Astrocyte of the hippocampus (primary cell): ENCODE data around the gene CYBA.

Experiments
- DNase-seq: peaks from one replicate; pipeline ENCODE4 v3.0.0; 2011; ENCODE audit warnings: low read depth, low spot score

Gene CYBA

GRCh38 chr16:88650749-88651275 lies at the start of gene CYBA:
Gene CYBA (minus strand): TSS chr16:88651053. CDS start chr16:88651013, 40 bp downstream.
- peak; percentile 76 for DNase-seq

DNA sequence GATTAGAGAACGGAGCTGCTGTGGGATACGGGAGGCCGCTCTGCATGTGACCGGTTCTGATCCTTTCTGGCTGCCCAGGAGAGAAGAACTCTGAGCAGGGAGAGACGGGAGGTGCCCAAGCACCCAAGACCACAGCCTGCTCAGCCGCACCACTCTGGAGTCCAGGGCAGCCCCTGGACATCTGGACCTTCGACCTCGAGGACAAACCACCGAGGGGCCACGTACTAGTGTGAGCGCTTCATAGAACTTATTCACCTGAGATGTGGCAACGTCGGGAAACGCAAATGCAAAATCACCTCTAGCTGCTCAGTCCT lies 49.4 kb upstream of the CYBA start:
- DNase-seq = no peak

- no peak for DNase-seq
Measured at GRCh38 chr16:88699180-88699579, 48.3 kb upstream of the CYBA start.

DNA sequence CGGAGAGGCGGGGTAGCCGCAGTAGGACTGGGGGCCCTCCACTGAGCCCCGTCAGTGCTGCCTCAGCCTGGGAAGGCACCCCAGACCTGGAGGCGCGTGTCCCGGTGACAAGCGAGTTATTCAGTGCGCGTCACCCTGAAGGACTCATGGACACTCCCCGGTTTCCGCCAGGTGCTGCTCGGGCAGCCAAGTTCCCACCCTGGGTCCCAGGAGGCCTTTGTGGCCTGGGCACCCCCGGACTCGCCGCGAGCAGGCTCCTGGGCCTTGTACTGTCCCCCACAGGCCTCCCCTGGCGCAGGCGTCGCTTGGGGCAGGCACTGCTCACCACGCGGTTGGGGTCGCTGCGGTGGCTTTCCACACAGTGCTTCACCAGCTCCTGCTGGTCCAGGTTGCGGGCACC lies 47.8 kb upstream of the CYBA start:
- no peak for DNase-seq

DNA sequence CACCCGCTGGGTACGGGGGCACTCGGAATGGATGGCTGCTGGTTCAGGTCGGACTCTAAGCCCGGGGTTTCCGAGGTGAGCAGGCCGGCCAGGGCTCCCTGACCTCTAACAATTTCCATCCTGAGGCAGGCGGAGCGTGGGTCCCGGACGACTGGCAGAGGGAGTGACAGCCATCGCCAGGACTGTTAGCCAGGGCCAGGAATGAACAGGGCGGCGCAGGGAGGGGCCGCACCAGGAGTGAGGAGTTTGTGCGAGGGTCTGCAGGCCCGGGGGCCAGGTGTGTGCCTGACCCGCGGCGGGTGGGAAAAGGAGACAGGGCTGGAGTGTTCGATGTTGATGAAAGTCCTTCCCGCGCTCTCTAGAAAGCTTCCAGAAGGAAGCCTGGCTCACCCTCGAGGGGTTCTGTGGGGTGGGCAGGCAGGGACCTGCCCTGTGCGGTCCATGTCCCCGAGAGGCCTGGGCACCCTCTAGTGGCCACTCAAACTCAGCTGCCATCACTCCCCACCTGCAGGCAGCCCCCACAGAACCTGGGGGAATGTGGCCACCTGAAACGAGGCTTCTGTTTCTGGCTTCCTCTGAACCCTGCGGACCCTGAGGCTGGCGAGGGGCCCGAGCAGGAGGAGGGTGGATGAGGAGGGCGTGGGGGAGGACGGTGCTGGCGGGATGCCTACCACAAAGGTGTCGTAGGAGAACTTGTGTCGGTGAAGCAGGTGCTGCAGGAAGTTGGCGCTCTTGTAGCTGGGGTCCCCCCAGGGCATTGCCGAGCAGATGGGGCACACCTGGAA lies 47.2 kb upstream of the CYBA start:
- DNase-seq = no peak

DNA sequence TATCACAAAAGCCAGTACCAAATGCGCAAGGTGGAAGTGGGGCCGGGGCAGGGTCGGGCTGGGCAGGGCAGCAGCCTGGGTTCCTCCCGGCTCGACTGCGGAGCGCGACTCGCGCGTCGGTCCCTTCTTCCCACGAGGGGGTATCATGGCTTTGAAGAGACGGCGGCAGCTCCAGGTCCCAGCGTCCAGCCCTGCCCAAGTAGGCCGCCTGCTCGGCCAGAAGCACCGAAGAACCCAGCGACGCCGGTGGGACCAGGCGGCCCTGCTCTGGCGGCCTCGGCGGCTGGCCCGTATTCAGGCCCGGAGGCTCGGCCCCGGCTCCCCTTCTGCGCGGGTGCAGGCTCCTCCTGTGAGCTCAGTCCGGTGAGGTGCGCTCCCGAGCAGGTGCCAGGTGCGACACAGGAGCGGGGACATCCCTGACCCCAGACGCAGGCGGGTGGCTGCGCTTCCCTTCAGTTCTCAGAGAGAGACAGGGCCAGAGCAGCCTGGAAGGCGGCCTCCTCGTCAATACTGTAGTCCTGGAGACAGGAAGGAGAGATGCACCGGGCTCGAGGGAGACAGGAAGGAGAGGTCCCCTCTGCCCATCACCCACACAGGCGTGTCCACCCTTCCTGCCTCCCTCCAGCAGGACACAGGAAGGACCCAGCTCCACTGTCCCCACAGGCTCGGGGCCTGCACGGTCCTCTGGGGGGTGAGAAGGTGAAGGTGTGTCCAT lies 46.4 kb upstream of the CYBA start:
- DNase-seq = no peak

- DNase-seq = no peak
Measured at GRCh38 chr16:88696441-88696840, 45.6 kb upstream of the CYBA start.

DNA sequence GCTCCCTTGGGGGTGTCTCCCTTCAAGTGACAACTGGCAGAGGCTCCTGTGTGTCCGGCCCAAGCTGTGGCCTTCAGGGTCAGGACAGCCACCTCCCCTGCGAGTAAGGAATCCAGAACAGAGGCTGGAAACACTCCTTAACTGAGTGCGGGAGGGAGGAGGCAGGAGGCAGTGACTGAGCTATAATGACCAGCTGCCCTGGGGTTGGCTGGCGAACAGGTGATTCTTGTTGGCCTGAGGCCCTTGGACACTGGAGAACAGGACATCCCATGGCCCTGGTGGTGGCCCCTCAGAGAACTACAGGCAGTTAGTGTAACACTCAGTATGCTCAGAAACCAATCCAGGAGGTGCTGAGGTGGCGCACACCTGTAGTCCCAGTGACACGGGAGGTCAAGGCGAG lies 44.9 kb upstream of the CYBA start:
- DNase-seq = no peak

DNA sequence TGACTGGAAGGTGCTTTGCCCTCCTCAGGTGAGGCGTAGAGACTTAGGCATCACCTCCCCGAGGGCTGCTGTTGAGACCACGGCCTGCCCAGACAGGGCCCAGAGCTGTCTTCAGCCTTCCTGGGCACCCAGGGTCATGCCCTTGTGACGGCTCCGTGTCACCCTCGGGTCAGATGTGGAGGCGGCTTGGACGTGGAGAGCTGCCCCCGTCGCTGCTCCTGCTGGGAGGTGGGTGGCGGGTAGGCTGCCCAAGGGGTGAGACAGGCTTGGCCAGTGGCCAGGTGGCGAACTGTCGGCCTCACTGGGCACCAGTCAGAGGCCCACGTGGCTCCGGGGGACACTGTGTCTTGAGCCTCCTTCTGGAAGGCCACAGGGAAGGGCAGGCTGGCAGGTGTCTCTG lies 44.4 kb upstream of the CYBA start:
- DNase-seq = no peak

- no peak for DNase-seq
Measured at GRCh38 chr16:88694221-88695087, 43.6 kb upstream of the CYBA start.

DNA sequence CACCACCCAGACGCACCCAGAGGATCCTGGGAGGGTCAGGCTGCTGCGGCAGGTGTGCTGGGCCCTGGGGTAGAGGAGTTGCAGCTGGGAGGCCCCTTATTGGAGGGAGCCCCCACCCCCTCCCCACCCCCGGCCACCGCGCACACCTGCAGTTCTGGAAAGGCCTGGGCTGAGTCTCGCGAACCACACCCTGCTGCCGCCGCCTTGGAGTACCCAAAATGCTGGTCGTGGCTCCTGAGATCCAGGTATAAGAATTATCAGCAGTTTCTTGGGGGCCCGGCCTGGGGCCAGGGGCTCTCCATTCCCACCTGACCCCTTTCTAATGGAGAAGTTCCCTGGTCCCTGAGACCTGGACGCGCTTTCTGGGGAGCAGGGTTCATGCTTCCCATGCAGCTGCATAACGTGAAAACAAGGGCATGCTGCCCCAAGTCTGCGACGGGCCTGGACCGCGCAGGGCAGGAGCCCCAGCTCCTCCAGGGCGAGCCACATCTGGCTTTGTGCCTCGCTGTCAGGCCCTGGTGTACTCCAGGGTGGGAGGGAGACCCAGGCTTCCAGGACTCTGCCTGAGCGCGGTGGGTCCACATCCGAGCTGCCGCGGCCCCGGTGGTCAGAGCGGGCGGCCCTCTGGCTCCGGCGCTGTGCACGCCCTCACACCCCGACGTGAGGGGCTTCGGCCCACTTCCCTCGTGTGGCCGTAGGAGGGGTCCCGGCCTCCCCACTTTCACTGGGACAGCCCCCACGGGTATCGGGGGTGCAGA lies 42.7 kb upstream of the CYBA start:
- DNase-seq = no peak

DNA sequence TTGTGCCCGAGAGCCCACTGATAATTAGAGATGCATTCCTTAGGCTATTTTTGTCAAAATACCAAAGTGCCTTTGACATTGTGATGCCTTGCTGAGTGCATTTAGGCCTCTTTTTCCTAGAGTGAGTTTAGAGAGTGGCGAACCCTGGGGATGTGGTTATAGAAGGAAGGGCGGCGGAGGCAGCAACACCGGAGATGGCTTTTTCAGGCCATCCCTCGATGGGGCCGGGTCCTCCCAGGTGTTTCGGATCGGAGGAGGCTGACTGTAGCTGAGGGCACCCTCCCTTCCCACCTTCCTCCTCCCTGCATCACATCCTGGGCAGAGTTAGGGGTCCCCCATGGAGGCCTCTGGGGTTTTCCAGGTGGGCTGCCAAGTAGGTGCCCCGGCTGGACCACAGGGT lies 42.0 kb upstream of the CYBA start:
- DNase-seq = no peak

GRCh38 chr16:88691924-88692560 lies 41.2 kb upstream of the CYBA start:
- no peak for DNase-seq

DNA sequence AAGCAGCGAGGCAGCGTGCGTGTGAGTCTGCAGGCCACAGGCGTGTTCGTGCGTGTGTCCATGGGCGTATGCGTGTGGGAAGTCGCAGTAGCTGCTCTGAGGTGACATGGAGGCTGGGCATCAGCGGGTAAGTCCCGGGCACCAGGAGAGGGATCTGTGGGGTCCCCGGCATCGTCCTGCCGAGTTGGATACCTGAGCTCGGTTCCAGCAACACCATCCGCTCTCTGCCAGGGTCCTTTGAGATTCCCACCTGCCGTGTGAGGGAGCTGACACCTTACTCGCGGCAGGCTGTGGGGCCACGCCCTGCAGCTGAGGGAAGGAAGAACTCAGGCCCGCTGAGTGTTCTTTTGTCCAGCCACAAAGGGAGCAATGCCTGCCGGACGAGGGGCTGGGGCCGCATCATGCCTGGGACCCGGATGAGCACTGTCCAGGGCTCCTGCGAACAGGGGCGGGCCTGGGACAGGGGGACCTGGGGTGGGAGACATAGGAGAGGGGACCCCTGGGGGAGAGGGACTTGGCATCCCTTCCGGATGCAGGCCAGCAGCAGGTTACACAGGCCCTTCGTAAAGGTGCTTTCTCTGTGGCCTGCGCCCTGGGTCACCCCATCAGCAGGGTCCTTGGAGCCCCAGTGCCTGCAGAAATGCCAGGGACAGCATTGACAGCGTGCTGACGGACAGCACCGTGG lies 40.4 kb upstream of the CYBA start:
- no peak for DNase-seq

- no peak for DNase-seq
Measured at GRCh38 chr16:88690341-88691128, 39.7 kb upstream of the CYBA start.

DNA sequence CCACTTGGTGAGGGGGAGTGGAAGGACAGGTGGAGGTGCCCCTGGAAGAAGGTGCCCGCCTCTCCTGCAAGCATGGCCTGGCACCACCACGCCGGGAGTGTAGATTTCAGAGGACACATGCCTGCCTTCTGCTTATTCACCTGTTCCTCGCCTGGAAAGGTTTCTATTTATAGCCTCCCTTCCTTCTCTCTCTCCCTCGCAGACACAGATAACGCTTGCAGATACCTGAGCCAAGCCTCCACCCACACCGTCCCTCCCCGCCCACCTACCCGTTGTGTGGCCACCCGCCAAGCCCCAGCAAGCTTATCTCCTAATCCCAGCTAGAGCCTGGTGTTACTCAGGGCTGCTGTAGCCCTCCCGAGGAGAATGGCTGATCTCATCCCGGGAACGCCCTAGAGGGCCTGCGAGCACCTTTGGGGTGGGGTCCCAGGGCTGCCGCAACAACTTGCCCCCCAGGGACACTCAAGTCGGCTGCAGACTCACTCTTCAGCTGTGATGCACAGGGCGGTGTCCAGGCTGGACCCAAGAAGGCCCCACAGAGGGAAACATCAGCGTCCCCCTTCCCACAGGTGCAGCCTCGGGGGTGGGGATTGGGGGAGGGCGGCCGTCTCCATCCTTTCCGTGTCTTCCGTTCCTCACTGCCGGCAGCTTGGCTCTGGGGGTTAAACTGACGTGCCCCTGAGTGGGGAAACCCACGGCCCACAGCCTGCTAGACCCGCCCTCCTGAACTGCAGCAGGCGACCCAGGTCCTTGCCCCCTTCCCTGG lies 37.3 kb upstream of the CYBA start:
- DNase-seq = no peak

DNA sequence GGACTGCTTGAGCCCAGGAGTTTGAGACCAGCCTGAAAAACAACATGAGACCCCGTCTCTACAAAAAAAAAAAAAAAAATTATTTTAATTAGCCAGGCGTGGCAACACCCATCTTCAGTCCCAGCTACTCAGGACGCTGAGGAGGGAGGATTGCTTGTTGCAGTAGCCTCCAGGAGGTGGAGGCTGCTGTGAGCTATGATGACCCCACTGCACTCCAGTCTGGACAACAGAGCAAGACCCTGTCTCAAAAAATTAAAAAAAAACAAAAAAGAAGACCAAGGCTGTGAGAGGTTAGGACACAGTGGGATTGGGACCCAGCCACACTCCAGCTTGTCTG lies 36.8 kb upstream of the CYBA start:
- no peak for DNase-seq

DNA sequence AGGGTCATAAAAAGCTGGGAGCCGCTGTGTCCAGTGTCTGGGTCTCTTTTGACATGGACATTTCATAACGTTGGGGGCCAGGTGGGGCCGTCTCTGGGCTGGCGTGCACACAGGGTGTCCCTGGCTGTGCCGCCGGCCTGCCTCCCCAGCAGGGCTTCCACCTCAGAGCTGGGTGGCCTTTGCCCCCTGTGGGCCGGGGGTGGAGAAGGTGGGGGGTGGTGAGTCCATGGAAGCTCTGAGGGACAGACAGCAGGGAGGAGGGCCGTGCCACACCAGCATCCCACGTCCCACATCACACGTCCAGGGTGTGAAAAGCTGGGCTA lies 36.4 kb upstream of the CYBA start:
- DNase-seq = no peak
